DOHH2 (cell line): ENCODE data around the gene FAM83F.

Source experiments
- H3F3A ChIP-seq: fragments of 200-600 bp; sonication (generic), shearing (Covaris generic); 2 replicates; pipeline ENCODE4 v1.6.0; 2016; ENCODE audit warnings: antibody characterized with exemption, mild to moderate bottlenecking; ENCODE audit not compliant: control insufficient read depth, insufficient read depth
- H3K27ac ChIP-seq: fragments of 200-600 bp; sonication (generic); 2 replicates; pipeline ENCODE4 v1.5.1; 2014; ENCODE audit warnings: low read depth, mild to moderate bottlenecking, low read length, moderate library complexity
- H3K27me3 ChIP-seq: fragments of 200-600 bp; sonication (generic); 2 replicates; pipeline ENCODE4 v1.6.1; 2014; ENCODE audit warnings: mild to moderate bottlenecking, low read length, mixed read lengths; ENCODE audit not compliant: control insufficient read depth
- H3K36me3 ChIP-seq: fragments of 200-600 bp; sonication (generic); 2 replicates; pipeline ENCODE4 v1.6.1; 2014; ENCODE audit warnings: mild to moderate bottlenecking, low read length, moderate library complexity, mixed read lengths; ENCODE audit not compliant: control insufficient read depth
- H3K4me1 ChIP-seq: fragments of 200-600 bp; sonication (generic); 2 replicates; pipeline ENCODE4 v1.6.1; 2014; ENCODE audit warnings: mild to moderate bottlenecking, low read length, mixed read lengths; ENCODE audit not compliant: control insufficient read depth
- H3K4me2 ChIP-seq: fragments of 200-600 bp; sonication (generic); 2 replicates; pipeline ENCODE4 v1.6.0; 2014; ENCODE audit warnings: mild to moderate bottlenecking, low read length, moderate library complexity
- H3K4me3 ChIP-seq: fragments of 200-600 bp; sonication (generic); 2 replicates; pipeline ENCODE4 v1.5.1; 2014; ENCODE audit warnings: mild to moderate bottlenecking, low read length, mixed read lengths
- H3K79me2 ChIP-seq: fragments of 200-600 bp; sonication (generic); 2 replicates; pipeline ENCODE4 v1.6.1; 2014; ENCODE audit warnings: mild to moderate bottlenecking, low read length, mixed read lengths; ENCODE audit not compliant: control insufficient read depth
- H3K9me2 ChIP-seq: fragments of 200-600 bp; sonication (generic); replicated peaks from 2 replicates; pipeline ENCODE4 v1.6.1; 2014; ENCODE audit warnings: mild to moderate bottlenecking, low read length, mixed read lengths; ENCODE audit not compliant: control insufficient read depth
- H3K9me3 ChIP-seq: fragments of 200-600 bp; sonication (generic); 2 replicates; pipeline ENCODE4 v1.6.1; 2014; ENCODE audit warnings: antibody characterized with exemption, low read length, mixed read lengths; ENCODE audit not compliant: control insufficient read depth, insufficient read depth
- H4K20me1 ChIP-seq: fragments of 200-600 bp; sonication (generic); 2 replicates; pipeline ENCODE4 v1.6.0; 2014; ENCODE audit warnings: low read depth, mild to moderate bottlenecking, antibody characterized with exemption, low read length, moderate library complexity; ENCODE audit not compliant: control insufficient read depth, insufficient read depth
- CTCF ChIP-seq: fragments of 200-600 bp; sonication (generic); IDR thresholded peaks from one replicate; pipeline ENCODE4 v1.5.1; 2014; ENCODE audit warnings: antibody characterized with exemption, mild to moderate bottlenecking, low read depth, low read length; ENCODE audit not compliant: poor library complexity, severe bottlenecking
- EZH2phosphoT487 ChIP-seq: fragments of 200-600 bp; sonication (generic); IDR thresholded peaks from 2 replicates; pipeline ENCODE4 v1.6.1; 2017; ENCODE audit warnings: borderline replicate concordance, mild to moderate bottlenecking, antibody characterized with exemption, low read length, moderate library complexity, mixed read lengths

The FAM83F gene

GRCh38 chr22:39952347-39952746 lies 42.4 kb upstream of the FAM83F start:
- H4K20me1 ChIP-seq, result no peaks in the 10 kb centered on the region
- H3K27ac ChIP-seq, result no peak overlapping the region
- no peak for TF ChIP-seq EZH2phosphoT487
- no peak for TF ChIP-seq CTCF
- no peak overlapping the region for H3K4me2 ChIP-seq
- no peaks in the 10 kb centered on the region for H3K36me3 ChIP-seq
- H3F3A ChIP-seq, result no peaks in the 10 kb centered on the region
- H3K4me1 ChIP-seq, result peaks cover 19% of the 10 kb centered on the region
- H3K9me3 ChIP-seq, result no peaks in the 10 kb centered on the region
- H3K4me3 ChIP-seq, result no peak overlapping the region
- no peaks in the 10 kb centered on the region for H3K9me2 ChIP-seq
- peaks cover 24% of the 10 kb centered on the region for H3K27me3 ChIP-seq
- H3K79me2 ChIP-seq, result no peaks in the 10 kb centered on the region

- Histone ChIP-seq H3K4me1 (peaks cover 21% of the 10 kb centered on the region), H3K79me2 (no peaks in the 10 kb centered on the region), H3K27me3 (peaks cover 19% of the 10 kb centered on the region), H3K27ac (no peak overlapping the region), H3K9me2 (no peaks in the 10 kb centered on the region), H3K4me2 (no peak overlapping the region), H3F3A (no peaks in the 10 kb centered on the region), H4K20me1 (no peaks in the 10 kb centered on the region), H3K36me3 (no peaks in the 10 kb centered on the region), H3K9me3 (no peaks in the 10 kb centered on the region), H3K4me3 (no peak overlapping the region)
- no peak for TF ChIP-seq CTCF
- no peak for TF ChIP-seq EZH2phosphoT487
These were observed 41.7 kb upstream of the FAM83F start for GRCh38 chr22:39953101-39953500.

- no peaks in the 10 kb centered on the region for H3K9me3 ChIP-seq
- H4K20me1 ChIP-seq, result no peaks in the 10 kb centered on the region
- no peaks in the 10 kb centered on the region for H3K9me2 ChIP-seq
- H3K27ac ChIP-seq, result no peak overlapping the region
- H3K27me3 ChIP-seq, result peaks cover 25% of the 10 kb centered on the region
- peaks cover 21% of the 10 kb centered on the region for H3K4me1 ChIP-seq
- TF ChIP-seq CTCF (no peak), EZH2phosphoT487 (no peak)
- no peak overlapping the region for H3K4me2 ChIP-seq
- H3F3A ChIP-seq, result no peaks in the 10 kb centered on the region
- no peaks in the 10 kb centered on the region for H3K36me3 ChIP-seq
- H3K4me3 ChIP-seq, result no peak overlapping the region
- no peaks in the 10 kb centered on the region for H3K79me2 ChIP-seq
These were observed 40.1 kb upstream of the FAM83F start for GRCh38 chr22:39954584-39955055.

- Histone ChIP-seq H3K9me2 (no peaks in the 10 kb centered on the region), H3K9me3 (no peaks in the 10 kb centered on the region), H3K79me2 (no peaks in the 10 kb centered on the region), H3K4me1 (peaks cover 14% of the 10 kb centered on the region), H3K4me2 (no peak overlapping the region), H3K4me3 (no peak overlapping the region), H3K27me3 (peaks cover 27% of the 10 kb centered on the region), H4K20me1 (no peaks in the 10 kb centered on the region), H3F3A (no peaks in the 10 kb centered on the region), H3K36me3 (no peaks in the 10 kb centered on the region), H3K27ac (no peak overlapping the region)
- no peak for TF ChIP-seq CTCF
These were observed 39.1 kb upstream of the FAM83F start for GRCh38 chr22:39955675-39956074.
